Stimulated activated CD4-positive, alpha-beta T cell treated with anti-CD3 and anti-CD28 coated beads, Interleukin-15, amount 100 ng/mL, for 48 hours (primary cell): ENCODE results near the gene WNT4.

ENCODE experiments used
- DNase-seq, 2 donors: peaks; one replicate each; pipeline ENCODE4 v3.0.0-alpha.2; 2020; ENCODE audit warnings: low read depth in 2 of 2

Gene WNT4

DNA sequence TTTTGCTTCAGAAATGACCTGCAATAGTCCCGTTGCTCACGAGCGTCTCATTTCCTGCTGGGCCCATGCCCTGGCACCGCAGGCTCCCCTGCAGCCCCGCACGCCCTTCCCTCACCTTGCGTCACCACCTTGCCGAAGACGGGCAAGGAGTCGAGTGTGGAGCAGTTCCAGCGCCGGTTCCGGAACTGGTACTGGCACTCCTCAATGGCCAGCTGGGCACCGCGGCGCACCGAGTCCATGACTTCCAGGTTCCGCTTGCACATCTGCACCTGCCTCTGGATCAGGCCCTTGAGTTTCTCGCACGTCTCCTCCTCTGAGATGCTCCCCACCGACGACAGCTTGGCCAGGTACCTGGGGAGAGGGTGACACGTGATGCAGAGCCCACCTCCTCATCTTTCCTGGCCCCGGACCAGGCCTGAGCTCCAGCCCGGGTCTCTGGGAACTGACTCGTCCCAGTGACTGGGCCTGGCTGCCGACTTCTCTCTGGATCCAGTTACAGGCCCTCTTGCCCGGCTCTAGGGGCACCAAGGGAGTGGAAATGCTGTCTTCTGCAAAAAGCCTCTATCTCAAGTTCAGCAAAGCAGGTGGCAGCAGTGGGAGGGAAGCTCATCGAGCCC lies 13.3 kb downstream of the WNT4 start:
- DNase-seq = no peak

DNA sequence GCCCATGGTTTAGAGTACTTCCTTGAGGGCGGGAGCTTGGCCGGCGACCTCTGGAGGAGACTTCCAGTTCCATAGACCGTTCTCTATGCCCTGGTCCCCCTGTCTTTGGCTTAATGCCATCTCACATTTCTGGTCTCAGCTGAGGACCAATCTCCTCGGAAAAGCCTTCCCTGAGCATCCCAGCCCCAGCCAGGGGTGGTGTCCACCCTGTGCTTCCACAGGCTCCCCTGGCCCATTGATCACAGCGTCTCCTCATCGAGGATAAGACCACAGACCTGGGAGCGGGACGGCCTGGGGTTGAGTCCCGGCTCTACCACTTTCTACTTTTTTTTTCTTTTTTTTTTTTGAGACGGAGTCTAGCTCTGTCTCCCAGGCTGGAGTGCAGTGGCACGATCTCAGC lies 14.5 kb downstream of the WNT4 start:
- DNase-seq = no peak

DNA sequence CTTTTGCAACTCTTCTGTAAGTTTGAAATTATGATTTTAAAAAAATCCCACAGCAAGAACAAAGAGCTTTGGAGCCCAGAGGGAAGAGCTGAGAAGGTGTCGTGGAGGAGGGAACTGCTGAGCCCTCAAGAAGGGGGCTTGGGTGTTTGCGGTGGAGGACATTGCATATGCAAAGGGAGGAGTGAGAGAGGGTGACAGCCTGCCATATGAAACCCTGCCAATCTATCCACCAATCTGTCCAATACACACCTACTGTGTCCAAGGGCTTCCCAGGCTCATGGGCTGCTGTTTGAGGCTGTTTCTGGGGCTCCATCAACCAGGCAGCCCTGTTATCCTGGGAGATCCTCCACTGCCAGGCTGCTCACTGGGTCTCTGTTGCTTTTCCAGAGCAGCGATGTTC lies 15.2 kb downstream of the WNT4 start:
- DNase-seq = no peak

DNA sequence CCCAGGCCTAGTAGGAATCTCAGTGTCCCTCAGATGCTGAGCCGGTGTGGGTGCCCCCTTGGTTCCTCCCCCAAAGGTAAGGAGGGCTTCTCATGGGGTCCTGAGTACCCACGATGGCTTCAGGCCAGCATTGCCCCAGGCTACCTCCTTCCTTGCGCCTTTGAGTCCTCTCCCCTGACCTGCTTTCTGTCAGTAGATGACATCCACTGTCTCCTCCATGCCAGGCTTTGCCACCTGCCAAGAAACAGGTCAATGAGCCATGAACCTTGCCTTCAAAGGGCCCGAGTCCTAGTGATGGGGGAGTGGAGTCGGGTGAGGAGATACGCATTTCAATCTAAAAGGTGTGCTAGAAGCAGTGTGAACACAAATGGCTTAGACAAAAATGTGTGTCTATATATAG lies 15.6 kb downstream of the WNT4 start:
- DNase-seq = no peak

DNA sequence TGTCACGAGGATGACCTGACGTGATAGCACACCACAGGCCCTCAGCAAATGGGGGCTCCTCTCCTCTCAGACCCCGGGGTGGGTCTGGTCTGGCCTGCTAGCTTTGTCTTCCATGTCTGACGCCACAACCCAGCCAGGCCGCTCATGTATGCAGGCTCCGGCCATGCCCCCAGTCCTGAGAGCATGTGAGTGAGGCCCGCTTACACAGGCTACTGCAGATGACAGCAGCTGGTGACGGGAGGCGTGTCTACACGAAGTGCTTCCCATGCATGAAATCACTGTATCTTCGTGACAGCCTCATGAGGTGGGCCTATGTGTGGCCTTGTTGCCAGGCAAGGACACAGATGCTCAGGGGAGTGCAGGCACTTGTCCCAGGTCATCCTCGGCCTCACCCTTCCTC lies 16.4 kb downstream of the WNT4 start:
- DNase-seq = no peak

DNA sequence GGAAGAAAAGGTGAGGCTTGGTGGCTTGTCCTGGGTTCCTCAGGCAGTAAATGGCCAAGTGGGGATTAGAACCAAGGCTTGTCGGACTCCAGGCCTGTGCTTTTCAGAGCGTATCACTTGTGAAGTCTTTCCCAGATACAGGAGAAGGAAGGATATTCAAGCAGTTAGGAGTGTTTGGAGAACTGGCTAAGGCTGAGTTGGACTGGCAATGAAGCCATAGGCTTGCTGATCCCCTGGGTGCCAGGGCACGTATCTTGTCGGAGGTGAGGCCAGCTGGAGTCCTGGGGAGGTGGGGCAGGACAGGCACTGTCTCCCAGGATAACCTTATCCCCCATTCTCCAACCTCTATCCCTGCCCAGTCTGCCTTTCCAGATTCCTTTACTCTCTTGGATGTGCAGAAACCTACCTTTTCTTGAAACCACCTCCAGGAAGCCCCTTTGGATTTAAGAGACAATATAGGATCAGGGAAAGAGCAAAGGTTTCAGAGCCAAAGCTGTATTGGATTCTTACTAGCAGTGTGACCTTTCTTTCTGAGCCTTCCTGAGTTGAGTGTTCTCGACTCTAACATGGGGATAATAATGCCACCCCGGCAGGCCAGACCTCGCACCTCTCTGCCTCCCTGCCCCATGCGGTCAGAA lies 18.2 kb downstream of the WNT4 start:
- DNase-seq = no peak

DNA sequence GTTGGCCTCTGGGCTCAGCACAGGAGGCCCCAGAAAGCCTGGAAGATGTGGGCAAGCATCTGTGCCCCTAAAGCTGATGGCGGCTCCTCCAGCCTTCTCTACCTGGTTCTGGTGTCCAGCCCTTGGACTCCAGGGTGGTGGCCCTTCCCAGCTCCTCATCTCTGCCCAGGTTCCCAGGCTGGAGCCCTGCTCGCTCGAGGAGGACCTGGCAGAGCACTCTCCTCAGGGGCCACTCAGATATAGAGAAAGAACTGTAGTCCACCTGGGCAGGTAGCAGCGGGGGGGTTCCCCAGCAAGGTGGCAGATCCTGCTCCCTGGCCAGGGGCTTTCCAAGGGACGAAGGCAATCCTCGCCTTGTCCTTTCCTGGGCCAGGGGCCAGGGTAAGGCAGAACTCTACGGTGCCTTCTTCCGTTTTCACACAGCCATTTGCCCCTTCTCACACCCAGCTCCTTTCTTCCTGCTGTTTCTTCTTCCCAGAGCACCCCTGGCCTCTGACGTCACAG lies 18.9 kb downstream of the WNT4 start:
- DNase-seq = no peak

DNA sequence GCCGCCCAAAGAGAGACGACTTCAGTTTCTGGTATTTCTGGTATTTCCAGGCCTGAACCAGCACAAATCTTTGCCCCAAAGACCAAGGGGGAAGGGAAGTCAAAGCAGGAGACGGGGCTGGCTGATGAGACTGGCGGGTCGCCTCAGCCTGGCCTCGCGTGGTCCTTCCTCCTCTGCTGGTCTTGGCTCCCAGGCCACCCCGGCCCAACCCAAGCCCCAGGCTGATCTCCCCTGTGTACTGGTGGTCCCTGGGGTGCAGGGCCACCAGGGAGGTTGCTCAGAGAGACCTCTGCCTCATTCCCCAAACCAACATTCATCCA lies 19.9 kb downstream of the WNT4 start:
- no peak for DNase-seq

DNA sequence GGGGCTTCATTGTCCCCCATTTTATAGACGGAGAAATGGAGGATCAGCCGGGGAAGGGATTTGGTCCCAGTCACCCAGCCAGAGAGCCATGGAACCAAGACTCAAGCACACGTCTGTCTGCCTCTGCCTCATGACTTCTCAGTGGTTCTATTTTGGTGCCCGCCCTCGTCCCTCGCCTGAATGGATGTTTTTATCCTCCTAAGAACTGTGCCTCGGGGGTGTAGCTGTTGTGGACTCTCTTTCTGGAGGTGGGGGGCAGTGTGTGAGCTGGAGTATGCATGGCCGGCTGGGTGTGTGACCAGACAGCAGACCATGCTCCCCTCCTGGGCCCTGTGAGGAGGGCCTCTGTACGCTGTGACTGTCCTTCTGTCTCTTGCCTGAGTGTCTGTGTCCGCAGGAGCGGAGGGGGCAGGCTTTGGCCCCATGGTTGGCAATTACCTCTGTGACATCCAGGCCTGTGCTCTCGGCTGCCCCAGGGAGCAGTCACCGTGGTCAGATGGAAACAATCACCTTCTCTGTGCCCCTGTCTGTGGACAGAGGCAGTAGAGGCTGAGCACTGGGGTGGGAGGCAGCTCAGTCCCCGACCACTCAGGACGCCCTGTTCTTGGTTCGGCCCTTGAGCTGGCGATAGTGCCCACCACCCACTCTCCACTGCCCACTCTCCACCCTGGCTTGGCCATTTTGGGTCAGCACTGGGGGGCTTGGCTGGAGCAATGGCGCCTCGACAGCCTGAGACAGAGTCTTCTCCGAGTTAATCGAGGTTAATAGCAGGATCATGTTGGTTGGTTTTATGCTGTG lies 20.4 kb downstream of the WNT4 start:
- no peak for DNase-seq

DNA sequence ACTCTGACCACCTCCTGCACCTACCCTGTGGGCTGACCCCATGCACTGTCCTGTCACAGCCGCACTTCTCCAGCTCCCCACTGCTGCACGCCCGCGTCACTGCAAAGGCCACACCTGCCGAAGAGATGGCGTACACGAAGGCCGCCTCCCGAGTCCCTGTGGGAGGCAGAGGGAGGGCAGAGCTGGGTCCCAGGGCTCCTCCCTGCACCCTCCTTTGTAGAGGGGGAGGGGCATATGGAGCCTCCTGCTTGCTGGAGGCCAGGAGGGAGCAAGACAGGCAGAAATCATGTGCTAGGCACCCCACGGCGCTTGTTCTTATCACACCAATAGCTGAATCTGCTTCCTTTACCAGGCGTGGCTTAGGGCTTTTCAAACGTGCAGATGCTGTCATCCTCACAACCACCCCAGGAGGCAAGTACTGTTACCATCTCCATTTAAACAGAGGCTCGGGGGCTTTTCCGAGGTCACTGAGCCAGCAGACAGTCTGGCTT lies 21.4 kb downstream of the WNT4 start:
- DNase-seq = no peak

DNA sequence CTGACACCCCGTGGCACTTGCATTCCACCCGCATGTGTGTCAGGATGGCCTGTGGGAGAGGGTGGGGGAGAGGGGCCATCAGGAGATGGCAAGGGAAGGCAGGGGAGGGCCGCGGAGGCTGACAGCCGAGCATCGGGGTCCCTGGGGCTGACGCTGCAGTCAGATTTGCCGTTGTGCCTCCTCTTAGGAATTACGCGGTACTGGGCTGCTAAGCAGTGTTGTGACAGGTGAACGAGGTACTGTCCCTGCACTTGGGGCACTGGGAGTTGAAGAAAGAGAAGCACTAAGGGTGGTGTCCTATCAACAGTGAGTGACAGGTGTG lies 22.5 kb downstream of the WNT4 start:
- no peak for DNase-seq

DNA sequence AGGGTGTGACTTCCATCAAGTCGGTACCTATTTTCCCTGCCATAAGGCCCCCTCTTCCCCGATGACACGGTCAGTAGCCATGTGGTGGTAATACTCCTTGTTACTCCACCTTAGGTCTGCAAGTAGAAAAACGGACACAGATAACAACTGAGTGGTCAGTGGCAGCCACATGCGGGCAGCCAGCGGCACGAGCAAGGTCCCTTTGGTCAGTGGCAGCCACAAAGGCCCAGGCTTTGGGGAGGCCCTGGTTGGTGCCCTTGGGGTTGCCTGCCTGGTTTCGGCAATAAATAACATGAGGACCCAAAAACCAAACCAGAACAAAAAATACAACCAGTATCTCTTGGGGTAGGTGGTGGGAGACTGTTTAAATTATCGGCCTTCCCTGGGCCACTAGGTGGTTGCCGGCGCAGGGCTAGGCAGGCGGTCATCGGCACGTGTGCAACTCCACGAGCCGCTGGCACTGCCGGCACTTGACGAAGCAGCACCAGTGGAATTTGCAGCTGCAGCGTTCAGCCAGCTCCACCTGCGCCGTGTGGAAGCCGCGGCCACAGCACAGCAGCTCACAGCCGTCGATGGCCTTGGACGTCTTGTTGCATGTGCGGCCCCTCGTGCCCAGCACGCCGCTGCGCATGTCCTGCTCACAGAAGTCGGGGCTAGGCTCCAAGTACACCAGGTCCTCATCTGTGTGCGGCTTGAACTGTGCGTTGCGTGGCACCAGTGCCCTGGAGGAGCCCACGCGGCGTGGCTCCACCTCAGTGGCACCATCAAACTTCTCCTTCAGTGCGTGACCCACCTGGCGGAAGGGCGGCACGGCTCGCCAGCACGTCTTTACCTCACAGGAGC lies 23.1 kb downstream of the WNT4 start:
- DNase-seq = no peak

DNA sequence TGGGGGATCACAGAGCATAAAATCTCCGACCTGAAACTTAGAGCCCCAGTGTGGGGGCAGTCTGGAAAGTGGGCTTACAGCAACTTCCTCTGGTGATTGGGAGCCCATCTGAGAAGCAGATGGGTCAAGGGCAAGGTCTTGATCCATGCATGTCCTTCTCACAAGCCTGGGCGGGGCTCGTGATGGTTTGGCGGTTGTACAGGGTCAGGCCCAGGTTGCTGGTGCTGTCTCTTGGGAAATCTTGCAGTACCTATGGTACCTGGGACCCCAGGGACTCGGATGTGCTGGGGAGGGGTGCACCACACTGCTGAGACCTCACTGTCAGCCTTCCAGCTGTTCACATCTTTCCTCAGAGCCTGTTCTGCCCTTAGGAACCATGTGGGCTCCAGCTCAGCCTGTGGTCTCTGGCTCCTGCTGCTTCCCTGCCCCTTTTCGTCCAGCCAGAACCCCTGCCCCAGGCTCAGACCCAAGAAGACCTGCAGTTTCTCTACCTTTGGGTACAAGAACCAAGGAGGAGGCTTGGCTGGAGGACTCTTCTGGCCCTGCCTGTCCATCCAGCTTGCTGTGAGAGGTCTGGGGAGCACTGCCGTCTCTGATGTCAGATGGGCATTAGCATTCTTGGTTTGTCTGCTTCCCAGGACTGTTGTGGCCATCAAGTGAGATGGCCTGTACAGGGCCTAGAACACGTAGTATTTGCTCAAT lies 24.5 kb downstream of the WNT4 start:
- DNase-seq = no peak

DNA sequence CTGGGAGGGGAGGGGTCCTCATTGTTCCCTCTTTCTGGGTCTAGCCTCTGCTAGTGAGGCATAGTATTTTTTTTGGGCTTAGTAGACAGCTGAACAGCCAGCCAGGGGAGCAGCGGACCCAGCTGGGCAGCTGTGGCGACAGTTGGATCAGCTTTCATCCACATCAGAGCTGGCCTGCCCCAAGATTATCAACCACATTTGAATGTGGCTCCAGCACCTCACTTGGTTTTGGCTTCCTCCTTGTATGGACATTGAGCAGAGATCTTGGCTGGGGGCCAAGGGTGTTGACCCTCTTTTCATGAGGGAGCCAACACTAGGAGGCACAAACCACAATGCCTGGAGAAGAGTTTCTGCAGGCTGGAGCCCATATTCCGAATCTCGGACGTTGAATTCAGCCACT lies 25.0 kb downstream of the WNT4 start:
- no peak for DNase-seq

DNA sequence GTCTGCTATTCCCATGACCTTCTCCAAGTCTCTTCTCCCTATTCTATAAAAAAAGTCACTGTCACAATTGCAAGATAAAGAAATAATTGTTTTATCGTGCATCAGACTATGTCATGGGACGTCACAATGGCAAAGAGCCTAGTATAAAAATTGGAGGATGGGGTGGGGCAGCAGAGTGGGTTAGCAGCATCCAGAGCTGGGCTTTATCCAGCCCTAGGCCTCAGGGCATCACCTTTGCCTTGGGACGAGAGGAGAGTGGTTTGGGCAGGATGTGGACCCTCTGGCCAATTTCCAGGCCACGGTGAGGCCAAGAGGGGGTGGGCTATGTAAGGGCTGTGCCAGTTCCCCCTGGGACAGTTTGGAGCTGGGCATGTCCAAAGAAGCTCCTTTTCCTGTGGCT lies 25.7 kb downstream of the WNT4 start:
- no peak for DNase-seq

DNA sequence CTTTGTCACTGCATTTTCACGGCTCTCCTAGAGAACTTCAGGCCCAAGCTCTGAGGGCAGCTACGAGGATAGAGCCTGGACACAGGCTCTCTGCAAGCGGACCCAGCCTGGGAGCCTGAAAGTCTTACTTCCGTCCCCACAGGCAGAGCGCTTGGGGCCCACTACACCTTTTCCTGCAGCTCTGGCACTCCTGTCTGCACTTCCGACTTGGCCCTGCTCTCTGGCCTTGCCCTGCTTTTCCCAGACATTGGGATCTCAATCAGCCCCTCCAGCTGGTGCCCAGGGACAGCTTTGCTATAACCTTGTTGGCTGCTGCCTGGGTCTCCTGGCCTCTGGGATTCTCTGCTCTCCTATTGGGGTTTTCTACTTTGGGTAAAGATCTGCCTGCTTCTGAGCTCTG lies 27.6 kb downstream of the WNT4 start:
- DNase-seq = no peak

DNA sequence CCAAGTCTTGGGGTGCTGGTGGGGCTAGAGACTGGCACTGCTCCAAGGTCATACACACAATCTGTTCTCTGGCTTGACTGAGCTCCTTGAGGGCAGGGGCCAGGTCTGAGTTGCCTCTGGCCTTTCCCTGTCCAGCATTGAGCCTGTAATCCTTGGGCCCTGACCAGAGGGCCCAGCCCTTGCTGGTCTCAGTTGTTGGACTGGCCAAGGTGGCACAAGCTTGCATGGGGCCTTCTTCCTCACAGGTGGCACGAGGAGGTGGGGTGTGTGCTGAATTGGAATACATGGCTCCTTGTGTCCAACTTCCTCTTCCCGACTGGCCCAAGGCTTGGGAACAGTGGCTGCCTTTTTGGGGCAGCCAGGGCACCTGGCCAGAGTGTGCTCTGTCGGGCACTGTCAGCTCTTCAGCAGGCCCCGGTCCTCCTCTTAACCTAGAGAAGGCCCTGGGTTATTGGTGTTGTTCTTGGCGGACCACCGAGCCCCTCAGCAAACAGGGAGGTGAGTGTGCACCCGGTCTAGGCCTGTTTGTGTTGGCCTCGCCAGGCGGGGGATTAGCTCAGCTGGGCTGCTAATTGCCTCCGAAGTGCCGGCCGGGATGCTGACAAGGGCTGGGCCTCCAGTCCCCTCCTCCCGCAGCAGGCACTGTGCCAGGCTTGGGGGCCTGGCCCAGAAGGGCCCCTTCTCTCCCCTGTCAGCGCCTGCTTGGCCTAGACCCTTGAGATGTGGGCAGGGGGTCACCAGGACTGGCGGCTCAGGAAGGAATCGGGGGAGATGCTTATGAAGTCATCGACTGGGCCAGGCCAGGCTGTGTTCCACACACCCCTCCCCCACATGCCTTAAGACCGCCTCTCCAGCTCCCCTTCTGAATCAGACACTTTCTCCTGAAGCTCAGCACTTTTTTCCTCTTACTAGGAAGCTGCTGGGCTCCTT lies 28.5 kb downstream of the WNT4 start:
- DNase-seq = no peak

DNA sequence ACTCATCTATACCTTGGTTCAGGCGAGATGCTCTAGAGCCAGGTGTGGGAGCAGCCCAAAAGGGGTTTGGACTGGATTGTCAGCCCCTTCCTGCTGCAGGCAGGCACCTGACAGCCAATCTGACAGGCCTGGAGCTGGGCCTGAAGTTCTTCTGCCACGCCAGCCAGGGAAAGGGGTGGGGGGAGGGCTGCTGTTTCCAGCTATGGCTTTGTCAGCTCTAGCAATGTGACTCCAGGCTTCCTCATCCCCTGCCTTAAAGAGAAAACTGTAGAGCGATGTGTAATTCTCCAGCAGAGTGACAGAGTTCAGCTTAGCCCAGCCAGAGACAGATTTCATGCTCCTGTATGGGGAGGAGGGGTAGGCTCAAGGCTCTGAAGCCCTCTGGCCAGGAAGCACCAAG lies 30.3 kb downstream of the WNT4 start:
- no peak for DNase-seq

DNA sequence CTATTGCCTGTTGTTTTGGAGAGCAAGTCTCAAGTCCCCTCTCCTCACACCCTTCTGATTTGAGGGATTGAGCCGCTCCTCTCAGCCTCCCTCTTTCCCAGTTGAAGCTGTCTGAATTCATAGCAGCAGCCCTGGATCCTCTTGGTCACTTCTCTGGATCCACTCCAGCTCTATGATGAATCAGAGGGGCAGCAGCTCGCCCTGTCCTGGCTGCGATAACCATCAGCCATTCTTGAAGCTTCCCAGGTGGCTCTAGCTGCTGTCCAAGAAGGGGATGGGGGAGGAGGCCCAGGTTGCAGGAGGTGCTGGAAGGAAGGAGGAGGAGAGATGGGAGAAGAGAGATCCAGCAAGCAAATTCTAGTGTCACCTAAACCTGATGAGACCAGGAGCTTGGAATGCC lies 31.3 kb downstream of the WNT4 start:
- no peak for DNase-seq

DNA sequence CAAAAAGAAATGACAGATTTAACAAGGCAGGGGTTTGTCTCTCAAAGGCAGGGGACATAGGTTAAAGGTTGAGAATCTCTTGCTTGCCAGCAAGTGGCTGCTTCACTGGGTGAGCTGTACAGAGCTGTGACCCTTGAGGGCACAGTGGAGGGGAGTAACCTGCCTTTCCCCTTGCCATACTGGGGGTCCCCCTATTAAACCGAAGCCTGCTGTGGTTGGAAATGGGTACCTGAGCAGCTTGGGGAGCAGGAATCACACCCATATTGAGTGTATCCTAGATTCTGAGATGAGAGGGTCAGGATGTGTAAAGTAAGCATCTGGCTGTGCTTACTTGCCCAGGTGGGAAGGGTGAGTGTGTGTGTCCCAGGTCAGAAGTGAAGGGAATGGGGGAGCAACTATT lies 31.8 kb downstream of the WNT4 start:
- no peak for DNase-seq

DNA sequence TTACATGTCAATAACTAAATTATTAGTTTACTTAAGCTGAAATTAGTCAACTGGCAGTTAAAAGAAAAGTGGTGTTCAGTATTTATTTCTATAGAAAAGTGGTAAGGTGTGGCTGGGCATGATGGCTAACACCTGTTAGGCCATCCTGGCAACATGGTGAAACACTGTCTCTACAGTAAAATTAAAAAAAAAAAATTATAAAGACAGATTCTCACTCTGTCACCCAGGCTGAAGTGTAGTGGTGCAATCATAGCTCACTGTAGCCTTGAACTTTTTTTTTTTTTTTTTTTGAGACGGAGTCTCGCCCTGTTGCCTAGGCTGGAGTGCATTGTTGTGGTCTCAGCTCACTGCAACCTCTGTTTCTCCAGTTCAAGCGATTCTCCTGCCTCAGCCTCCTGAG lies 32.9 kb downstream of the WNT4 start:
- DNase-seq = no peak
